ENCODE results near the gene METTL23.

GRCh38 chr17:76775021-76775600 is 48.5 kb downstream of the METTL23 start:
- TF ChIP-seq, protein P1, sequence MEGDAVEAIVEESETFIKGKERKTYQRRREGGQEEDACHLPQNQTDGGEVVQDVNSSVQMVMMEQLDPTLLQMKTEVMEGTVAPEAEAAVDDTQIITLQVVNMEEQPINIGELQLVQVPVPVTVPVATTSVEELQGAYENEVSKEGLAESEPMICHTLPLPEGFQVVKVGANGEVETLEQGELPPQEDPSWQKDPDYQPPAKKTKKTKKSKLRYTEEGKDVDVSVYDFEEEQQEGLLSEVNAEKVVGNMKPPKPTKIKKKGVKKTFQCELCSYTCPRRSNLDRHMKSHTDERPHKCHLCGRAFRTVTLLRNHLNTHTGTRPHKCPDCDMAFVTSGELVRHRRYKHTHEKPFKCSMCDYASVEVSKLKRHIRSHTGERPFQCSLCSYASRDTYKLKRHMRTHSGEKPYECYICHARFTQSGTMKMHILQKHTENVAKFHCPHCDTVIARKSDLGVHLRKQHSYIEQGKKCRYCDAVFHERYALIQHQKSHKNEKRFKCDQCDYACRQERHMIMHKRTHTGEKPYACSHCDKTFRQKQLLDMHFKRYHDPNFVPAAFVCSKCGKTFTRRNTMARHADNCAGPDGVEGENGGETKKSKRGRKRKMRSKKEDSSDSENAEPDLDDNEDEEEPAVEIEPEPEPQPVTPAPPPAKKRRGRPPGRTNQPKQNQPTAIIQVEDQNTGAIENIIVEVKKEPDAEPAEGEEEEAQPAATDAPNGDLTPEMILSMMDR (optimal IDR thresholded peaks at IDR 0.05 in 1 of 3, IDR thresholded peaks at IDR 0.05 in 1 of 3, conservative IDR thresholded peaks at IDR 0.05 in 1 of 3; ENCODE audit: extremely low read depth in 1 of 3, insufficient read depth in 2 of 3, low read length in 3 of 3), result no peak
- no peak for TF ChIP-seq EZH2 (IDR thresholded peaks at IDR 0.05; ENCODE audit: low read length)
